Uterus (tissue), 2 donors: ENCODE results near the gene CASZ1.

Experiments
- POLR2A ChIP-seq, 2 donors: fragments of 450-650 bp; IDR thresholded peaks; one replicate each; pipeline ENCODE4 v1.6.1; 2016; ENCODE audit warnings: antibody characterized with exemption in 2 of 2, mild to moderate bottlenecking in 1 of 2, moderate library complexity in 1 of 2
- TF ChIP-seq, protein P1 (sequence below), 4 experiments: fragments of 200-600 bp in 2 of 4; fragments of 450-650 bp in 2 of 4; sonication (generic) in 2 of 4; IDR thresholded peaks; one replicate each; pipeline ENCODE4 v1.5.1; 2016 to 2019; ENCODE audit warnings: antibody characterized with exemption in 4 of 4, mild to moderate bottlenecking in 2 of 4, moderate library complexity in 1 of 4

DNA sequence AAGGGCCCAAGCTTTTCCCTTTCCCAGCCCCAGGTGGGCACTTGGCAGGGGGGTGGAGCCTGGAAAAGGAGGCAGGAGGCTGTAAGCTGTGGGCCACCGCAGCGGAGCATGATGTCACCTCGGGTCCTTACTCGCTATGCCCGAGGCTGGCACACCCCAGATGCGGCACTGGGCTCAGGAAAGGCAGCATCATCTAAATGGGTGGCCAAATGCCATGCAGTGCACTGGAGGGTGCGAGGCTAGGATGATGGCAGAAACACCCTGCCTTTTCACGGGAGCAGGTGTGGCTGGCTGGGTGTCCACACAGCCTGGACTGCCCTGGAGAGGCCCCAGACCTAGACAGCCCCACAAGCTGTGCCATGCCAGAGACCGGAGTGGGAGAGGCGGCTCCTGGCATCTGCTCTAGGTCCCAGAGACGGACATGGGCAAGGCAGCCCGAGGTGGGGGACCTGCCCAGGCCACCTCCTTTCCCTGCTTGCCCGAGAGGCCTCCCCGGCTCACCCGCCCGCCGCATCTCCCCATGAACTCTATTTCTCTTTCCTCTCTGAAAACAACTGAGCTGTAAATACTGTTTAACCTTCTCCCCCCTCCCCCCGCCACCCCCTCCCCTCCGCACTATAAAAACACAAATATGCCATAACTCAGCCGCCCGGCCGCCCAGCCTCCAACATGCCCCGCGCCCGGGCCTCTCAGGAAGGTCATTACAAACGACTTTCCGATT is 124.7 kb downstream of the CASZ1 start:
- TF ChIP-seq, protein P1, sequence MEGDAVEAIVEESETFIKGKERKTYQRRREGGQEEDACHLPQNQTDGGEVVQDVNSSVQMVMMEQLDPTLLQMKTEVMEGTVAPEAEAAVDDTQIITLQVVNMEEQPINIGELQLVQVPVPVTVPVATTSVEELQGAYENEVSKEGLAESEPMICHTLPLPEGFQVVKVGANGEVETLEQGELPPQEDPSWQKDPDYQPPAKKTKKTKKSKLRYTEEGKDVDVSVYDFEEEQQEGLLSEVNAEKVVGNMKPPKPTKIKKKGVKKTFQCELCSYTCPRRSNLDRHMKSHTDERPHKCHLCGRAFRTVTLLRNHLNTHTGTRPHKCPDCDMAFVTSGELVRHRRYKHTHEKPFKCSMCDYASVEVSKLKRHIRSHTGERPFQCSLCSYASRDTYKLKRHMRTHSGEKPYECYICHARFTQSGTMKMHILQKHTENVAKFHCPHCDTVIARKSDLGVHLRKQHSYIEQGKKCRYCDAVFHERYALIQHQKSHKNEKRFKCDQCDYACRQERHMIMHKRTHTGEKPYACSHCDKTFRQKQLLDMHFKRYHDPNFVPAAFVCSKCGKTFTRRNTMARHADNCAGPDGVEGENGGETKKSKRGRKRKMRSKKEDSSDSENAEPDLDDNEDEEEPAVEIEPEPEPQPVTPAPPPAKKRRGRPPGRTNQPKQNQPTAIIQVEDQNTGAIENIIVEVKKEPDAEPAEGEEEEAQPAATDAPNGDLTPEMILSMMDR (IDR thresholded peaks at IDR 0.05), result no peak
- TF ChIP-seq POLR2A (IDR thresholded peaks at IDR 0.05), result no peak
